ENCODE results near the gene ST3GAL5. TPM values are rescaled to one million over a fixed set of nuclear protein-coding genes. Genes with fewer than 3 reads are reported as not detected.

The ST3GAL5 gene
- total RNA-seq, 3 donors from 2014 or later, result 20.8 to 52.5 (median 29.5) TPM

DNA sequence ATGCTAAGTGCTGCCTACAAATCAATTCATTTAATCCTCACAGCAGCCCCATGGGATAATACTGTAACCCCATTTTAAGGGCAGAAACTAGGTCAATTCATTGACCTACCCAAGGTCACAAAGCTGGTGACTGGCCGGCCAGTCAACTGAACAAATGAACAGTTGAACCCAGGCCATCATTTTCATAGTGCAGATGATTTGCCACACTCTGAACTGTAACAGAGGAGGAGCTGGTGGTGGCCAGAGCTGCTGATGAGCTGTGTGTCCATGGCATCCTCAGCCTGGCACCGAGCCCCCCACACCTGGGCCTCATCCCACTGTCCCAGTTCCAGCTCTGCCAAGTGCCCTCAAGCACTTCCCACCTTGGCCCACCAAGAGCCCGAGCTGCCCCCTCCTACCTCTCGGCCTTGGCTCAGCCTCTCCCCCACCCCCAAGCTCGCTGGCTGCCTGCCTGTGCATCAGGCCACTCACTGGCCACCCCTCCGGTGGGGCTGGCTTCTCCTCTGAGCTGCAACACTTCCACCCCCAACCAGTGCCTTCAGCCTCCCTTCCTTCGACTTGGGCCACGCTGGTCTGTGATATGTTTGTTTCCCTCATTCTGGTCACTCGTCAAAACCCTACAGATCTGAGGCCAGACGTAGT, 76.6 kb downstream of the ST3GAL5 start:
- Histone ChIP-seq H3K36me3 (no peaks in the 10 kb centered on the region), H3K9me3 (no peaks in the 10 kb centered on the region), H3K27ac (no peak overlapping the region), H3K4me1 (no peaks in the 10 kb centered on the region), H3K4me3 (no peak overlapping the region), H3K27me3 (no peaks in the 10 kb centered on the region)
- DNase-seq (ENCODE audit: low spot score in 2 of 2), result no peak
- TF ChIP-seq POLR2AphosphoS5 (IDR thresholded peaks at IDR 0.05) (no peak), POLR2A (IDR thresholded peaks at IDR 0.05) (no peak)
- TF ChIP-seq, protein P1, sequence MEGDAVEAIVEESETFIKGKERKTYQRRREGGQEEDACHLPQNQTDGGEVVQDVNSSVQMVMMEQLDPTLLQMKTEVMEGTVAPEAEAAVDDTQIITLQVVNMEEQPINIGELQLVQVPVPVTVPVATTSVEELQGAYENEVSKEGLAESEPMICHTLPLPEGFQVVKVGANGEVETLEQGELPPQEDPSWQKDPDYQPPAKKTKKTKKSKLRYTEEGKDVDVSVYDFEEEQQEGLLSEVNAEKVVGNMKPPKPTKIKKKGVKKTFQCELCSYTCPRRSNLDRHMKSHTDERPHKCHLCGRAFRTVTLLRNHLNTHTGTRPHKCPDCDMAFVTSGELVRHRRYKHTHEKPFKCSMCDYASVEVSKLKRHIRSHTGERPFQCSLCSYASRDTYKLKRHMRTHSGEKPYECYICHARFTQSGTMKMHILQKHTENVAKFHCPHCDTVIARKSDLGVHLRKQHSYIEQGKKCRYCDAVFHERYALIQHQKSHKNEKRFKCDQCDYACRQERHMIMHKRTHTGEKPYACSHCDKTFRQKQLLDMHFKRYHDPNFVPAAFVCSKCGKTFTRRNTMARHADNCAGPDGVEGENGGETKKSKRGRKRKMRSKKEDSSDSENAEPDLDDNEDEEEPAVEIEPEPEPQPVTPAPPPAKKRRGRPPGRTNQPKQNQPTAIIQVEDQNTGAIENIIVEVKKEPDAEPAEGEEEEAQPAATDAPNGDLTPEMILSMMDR (IDR thresholded peaks at IDR 0.05), result no peak
- intact Hi-C loops (cut with DNase I; ENCODE audit: low total_unique reads), result loop anchor here (5.0 kb wide), 1 partner anchor 85 kb away; no protein-coding TSS in a partner anchor

DNA sequence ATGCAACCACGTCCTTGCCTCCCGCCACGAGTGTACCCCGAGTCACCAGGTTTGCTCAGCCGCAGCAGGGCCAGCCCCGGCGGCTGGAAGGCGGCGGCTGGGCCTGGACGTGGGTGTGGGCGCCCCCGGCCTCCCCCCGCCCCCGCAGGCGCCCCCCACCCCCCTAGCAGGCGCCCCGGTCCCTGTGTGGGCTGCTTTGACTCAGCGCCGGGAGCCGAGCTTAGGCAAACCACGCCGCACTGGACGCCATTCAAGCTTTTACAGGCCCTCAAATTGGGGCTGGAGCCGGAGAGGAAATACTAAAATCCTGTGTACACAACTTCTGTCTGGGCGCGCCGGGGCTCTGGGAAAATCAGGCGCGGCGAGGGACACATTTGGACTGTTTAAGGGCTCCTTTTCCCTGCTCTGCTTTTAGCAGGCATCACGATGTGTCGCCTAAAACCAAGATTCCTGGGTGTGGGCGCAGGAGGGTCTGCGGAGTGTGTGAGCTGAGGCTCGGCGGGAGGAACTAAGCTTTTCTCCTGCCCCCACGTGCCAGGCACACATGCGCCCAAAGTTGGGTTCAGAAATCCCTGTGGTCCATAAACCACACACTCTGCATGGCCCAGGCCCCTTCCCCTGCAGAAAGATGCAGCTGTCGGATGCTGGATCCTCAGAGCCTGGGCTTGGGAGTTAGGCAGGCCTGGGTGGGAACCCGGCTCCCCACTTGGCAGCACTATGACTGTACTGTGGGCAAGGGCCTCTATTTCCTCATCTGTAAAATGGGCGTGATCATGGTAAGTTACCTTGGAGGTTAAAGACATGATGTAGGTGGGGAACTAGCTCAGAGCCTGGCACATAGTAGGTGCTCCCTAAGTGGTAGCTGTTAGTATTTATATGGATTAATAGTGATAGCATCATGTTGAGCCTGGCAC, 77.4 kb downstream of the ST3GAL5 start:
- intact Hi-C loops (cut with DNase I; ENCODE audit: low total_unique reads), result loop anchor here (5.0 kb wide), 1 partner anchor 84 kb away; no protein-coding TSS in a partner anchor
- DNase-seq (ENCODE audit: low spot score in 2 of 2), result no peak
- Histone ChIP-seq H3K9me3 (no peaks in the 10 kb centered on the region), H3K27me3 (no peaks in the 10 kb centered on the region), H3K4me3 (peak overlapping the region in 2 of 3 donors; percentile 21 to 50), H3K36me3 (no peaks in the 10 kb centered on the region), H3K27ac (peak overlapping the region; percentile 55 to 59), H3K4me1 (no peaks in the 10 kb centered on the region)
- no peak for TF ChIP-seq POLR2AphosphoS5 (IDR thresholded peaks at IDR 0.05)
- TF ChIP-seq POLR2A (IDR thresholded peaks at IDR 0.05), result no peak
- TF ChIP-seq, protein P1 (IDR thresholded peaks at IDR 0.05), result no peak

DNA sequence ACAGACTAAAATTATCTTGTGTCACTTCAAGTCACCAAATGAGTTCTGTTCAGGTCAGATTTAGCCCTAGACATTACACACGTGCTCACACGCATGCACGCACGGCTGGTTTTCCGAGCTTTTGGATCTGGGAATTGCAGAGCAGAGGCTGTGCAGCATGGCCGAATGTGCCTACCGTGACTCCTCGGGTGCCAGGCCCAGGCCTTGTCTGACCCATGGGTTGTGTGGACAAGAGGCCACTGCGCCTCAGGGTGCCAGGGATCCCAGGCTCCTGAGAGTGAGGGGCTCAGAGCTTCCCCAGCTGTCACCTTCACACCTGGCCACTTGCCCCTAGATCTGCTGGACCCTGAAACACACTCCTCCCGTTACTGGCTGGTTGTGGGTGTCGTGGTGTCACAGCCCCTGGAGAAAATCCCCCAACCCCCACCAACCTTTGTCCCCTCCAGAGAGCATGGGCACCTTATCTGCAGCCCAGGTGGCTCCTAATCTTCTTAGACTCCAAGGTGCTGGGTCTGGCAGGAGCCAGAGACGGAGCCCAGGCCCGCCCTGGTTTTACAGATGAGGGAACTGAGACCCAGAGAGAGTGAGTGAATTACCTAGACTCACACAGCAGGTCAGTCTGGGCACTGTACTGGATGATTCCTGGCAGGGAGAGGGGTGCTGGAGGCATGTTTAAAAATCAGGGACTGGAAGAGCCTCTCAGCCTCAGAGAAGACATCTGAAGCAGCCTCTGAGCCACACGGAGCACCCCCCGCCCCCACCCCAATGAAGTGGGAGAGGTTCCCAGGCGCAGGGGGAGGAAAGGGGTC, 78.2 kb downstream of the ST3GAL5 start:
- no peak for DNase-seq (ENCODE audit: low spot score in 2 of 2)
- H3K9me3 ChIP-seq, result no peaks in the 10 kb centered on the region
- peak overlapping the region in 2 of 3 donors; percentile 21 to 50 for H3K4me3 ChIP-seq
- no peaks in the 10 kb centered on the region for H3K27me3 ChIP-seq
- TF ChIP-seq, protein P1 (IDR thresholded peaks at IDR 0.05), result no peak
- no peak for TF ChIP-seq POLR2A (IDR thresholded peaks at IDR 0.05)
- TF ChIP-seq POLR2AphosphoS5 (IDR thresholded peaks at IDR 0.05), result no peak
- H3K36me3 ChIP-seq, result no peaks in the 10 kb centered on the region
- H3K4me1 ChIP-seq, result no peaks in the 10 kb centered on the region
- intact Hi-C loops (cut with DNase I; ENCODE audit: low total_unique reads), result loop anchor here (5.0 kb wide), 1 partner anchor 83 kb away; no protein-coding TSS in a partner anchor
- H3K27ac ChIP-seq, result peak overlapping the region; percentile 55 to 59

DNA sequence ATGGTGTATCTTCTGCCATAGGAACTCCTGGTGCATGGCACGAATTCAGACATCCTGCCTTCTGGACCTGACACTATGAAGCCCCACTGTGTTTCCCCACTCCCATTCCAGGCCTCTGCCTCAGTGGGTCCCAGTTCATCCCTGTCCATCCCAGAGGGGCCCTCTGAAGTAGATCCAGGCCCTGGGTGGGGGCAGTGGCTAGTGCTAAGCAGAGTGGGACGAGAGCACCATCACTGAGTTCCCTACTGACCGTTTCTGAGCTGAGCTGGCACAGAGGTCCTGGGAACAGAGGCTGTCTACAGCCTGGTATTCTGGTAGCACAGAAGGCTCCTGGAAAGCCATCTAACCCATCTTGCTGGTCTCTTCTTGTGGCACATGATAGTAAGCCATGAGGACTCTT, 81.0 kb downstream of the ST3GAL5 start:
- Histone ChIP-seq H3K27me3 (no peaks in the 10 kb centered on the region), H3K4me1 (no peaks in the 10 kb centered on the region), H3K9me3 (no peaks in the 10 kb centered on the region), H3K36me3 (no peaks in the 10 kb centered on the region), H3K27ac (no peak overlapping the region), H3K4me3 (no peak overlapping the region)
- DNase-seq (ENCODE audit: low spot score in 2 of 2), result no peak
- intact Hi-C loops (cut with DNase I; ENCODE audit: low total_unique reads), result no loop called here
- no peak for TF ChIP-seq POLR2A (IDR thresholded peaks at IDR 0.05)
- TF ChIP-seq, protein P1 (IDR thresholded peaks at IDR 0.05), result no peak
- no peak for TF ChIP-seq POLR2AphosphoS5 (IDR thresholded peaks at IDR 0.05)
